GM18870 (cell line): ENCODE results near the gene SHBG.

Experiments
- ATAC-seq: cut with Tn5 transposase; IDR thresholded peaks from one replicate; pipeline ENCODE4 v1.9.1; 2021; ENCODE audit warnings: moderate library complexity; ENCODE audit not compliant: unreplicated experiment

SHBG gene

DNA sequence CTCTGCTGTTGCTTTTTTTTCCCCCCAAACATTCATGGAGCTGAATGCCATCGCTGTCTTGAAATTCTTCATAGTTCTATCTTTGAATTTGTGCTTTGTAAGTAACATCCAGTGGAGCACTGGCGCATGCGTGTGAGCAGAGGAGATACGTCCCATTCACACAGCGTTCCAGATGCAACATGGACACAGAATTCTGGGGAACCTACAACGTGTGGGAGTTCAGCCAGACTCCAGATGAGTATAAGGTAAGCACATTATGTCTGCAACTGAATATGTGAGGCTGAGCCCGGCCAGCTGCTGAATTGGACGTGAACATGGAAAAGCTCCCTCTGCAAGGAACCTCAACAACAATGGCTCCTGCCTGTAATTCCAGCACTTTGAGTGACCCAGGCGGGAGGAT is 16.5 kb downstream of the SHBG start:
- ATAC-seq: no peak

DNA sequence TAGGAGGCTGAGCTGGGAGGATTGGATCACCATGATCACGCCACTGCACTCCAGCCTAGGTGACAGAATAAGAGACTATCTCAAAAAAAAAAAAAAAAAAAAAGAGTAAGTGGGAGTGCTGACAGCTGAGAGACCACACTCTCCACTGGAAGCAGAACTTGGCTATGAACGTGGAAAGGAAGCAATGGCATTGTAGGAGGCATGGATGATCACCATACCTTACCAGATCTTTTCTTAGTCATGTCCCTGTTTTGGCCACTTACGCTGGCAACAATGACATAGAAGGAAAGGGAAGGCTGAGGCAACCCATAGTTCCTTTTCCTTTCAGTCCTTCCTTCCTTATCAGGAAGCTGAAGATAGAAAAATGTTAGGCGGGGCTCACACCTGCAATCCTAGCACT is 17.1 kb downstream of the SHBG start:
- no peak for ATAC-seq

DNA sequence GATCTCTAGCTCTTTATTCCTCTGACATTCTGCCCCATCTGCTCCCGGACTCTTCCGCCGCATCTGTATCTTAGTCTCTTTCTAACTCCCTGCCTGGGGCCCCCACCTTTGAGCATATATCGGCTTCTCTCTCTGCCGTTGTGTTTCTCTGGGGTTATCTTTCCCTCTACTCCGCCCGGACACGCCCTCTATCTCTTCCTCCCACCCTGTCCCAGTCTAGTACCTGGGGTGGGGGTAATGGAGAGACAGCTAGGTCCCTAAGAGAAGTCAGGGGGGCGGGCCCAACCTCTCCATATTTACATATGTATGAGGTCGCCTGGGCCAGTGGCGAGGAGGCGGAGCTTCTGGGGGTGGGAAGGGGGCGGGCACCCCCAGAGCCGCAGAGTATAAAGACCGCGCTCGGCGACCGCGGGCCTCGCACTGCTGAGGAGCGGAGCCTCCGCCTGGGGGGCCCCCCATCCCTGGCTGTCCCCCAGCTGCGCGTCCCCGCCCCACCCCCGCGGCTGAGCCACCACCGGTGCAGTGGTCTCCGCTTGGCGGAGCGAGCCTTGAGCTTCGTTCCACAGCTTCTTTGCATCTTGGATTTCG is 20.7 kb downstream of the SHBG start, which contains the start of gene ATP1B2:
TSS of gene ATP1B2 (plus strand) at position 418 of the 588 bp plus-strand sequence. CDS start 593 bp downstream, outside the sequence.
- no peak for ATAC-seq

DNA sequence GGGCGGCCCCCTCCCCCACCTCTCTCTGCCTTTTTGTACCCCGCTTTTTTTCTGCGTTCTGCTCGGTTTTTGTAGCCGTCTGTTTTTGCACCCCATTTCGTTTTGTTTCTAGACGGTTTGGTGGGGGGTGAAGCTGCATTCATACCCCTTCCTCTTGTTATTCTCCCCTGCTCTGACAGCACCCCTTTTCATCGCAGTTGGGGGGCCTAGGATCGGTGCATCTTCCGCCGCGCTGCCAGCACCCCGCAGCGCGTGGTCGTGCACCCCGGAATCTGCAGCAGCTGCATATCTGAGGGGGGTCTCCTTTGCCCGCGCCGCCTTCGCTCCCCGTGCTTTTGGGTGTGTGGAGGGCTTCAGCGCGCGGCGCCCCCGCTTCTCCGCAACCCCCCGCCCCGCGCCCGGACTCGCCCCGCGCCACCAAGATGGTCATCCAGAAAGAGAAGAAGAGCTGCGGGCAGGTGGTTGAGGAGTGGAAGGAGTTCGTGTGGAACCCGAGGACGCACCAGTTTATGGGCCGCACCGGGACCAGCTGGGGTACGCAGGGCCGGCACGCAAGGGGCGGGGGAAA is 21.2 kb downstream of the SHBG start:
- no peak for ATAC-seq

DNA sequence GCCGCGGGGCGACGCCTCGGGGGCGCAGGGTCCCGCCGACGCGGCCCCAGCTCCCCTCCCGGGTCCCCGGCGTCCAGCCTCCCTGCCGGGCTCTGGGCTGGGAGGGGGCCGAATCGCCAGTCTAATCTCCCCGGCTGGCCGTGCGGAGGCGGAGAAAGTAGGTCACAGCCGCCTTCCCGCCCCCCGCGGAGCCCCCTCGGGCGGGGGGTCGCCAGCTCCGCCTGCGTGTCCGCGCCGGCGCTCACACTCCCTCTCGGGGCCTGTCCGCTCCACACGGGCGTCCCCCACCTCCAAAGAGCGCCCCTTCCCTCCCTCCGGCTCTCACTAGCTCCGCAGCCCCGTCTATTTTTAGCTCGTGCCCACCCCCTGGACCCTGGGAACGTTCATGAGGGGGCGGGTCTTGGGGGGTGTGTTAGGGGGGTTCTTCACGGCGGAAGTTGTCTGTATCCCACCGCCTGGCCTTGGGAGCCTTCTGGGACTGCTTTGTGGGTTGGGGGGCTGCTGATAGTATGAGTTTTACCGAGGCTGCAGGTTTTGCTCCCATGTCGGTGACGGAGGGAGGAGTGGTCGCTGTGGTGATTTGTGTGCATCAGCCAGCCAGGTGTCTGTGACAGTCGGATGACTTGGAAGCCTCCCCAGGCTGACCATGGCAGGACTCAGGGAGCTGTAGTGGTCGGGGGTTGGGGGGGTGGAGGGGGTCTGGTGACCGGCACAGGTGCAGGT is 21.9 kb downstream of the SHBG start:
- ATAC-seq: no peak

DNA sequence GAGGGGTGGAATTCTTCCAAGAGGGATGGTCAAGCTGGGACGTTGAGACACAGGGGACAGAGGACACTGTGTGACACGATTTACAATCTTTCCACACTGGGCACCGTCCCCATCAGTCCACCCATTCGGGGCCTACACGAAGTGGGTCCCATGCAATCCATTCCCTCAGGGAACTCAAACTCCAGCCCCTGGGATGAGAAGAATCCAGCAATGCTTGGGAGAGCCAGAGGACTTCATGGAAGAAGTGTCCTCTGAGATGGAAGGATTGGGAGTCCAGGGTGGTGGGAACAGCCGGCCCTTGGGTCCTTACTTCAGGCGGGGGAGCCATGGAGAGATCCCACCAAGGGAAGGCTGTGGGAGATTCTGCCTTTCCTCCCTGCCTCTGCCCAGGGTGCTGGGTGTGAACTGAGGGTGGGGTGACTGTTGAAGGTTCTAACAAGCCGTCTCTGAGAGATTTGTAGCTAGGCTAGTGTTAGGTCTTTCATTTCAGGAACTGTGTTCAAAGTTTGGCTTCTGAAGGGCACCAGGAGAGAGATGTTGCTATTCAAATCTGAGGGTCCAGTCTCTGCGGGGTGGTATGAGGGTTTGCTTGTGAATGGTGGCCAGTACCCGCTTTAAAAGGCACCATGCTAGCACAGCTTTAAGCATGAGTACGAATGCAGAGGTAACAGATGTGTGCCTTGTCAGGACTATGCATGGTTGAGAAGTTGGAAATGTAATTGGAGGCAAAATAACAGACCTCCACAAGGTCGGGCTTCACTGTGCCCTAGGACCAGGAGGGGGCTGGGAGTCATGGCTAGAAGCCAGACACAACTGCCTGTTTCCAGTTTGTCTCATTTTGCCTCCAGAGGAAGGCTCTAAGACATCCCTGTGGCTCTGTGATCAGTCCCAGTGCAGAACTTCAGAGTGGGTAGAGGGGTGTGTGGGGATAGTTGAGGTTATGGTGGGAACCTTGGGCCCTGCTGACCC is 22.7 kb downstream of the SHBG start:
- no peak for ATAC-seq

DNA sequence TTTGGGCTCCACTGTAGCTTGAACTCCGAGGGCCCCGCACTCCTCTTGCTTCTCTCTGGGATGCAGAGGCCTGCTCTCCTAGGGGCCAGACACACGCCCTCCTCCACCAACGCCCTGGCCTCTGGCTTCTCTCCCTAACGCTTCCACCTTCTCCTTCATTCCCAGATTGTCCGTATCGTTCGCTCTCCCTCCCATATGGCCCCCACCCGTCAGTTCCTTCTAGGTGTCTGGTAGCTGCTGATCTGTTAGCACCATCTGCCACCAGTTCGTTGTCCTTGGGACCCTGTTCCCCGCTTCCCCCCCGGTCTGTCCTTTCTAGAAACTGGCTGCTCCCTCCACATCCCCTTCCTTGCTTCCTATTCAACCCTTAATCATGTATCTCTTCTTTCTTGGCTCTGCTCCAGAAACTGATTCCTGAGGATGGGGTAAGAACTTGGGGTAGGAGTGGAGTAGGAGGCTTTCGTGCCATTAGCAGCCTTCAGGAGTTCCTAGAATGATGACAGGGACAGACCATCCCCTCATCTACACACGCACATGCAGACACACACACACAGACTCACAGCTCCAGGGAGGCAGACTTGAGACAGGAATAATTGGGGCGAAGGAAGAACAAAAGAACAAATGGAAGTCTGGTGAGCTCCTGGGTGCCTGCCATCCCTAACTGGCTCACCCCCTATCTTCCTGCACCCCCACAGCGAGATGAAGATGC is 25.1 kb downstream of the SHBG start:
- ATAC-seq: no peak

DNA sequence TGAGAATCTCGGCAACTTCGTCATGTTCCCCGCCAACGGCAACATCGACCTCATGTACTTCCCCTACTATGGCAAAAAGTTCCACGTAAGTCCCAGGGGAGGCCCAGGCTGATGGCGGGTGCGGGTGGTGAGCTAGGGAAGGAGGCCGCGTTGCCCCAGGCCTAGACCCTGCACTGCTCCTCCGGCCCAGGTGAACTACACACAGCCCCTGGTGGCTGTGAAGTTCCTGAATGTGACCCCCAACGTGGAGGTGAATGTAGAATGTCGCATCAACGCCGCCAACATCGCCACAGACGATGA is 25.6 kb downstream of the SHBG start:
- no peak for ATAC-seq

DNA sequence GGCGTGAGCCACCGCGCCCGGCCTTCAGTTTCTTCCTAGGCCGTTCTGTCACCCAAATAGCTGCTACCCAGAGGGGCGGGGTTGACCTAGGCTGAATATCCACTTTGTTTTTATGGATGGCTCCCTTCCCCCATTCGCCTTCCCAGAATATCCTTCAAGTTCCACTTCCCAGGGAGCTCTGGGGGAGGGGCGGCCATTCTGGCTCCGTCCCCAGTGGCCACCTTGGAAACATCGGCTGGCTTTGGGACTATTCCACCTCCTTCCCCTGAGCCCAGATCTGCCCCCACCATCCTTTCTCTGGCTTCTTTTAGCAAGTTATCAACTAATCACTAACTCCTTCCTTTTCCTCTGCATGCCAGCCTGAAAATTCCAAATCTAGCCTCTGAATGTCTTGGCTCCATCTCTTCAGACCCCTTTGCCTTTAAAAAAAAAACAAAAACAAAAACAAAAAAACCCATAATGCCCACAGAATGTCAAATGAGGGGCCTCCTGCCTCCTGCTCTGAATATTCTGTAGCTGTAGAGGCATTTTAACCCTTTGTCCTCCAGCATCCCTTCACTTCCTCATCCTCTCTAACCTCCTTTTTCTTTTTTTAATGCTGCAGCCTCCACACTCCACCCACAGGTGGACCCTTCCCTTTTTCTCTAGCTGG is 27.1 kb downstream of the SHBG start:
- ATAC-seq: no peak

DNA sequence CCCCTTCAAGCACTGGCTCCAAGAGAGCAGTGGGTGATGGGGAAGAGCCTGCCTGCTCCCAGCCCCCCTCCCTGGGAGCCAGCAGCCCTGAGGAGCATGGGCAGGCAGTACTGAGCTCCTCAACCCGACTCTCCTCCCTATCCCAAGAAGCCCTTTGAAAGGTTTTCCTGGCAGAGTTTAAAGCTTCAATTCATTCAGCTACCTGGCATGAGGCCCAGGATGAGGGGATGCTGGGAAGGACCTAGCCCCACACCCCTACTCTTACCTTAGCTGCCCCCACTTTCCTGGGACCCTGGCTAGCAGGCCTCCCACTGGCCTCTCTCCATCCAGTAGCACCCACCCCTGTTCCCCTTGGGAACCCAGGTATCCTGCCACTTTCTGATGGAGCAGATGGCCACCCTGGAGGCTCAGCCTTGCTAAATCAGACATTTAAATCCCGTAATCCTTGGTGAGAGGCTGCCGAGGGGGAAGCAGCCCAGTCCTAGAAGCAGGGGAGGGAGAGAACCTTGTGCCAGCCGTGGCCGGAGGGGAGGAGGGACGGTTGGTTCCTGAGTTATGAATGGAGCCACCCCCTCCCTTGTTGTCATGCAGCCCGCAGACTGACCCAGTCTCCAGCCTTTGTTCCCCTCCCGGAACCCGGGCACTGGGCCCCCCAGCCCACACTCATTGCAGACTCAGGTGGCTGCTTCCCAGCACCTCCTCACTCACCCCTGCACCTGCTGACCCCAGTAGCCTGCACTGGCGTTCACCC is 37.9 kb downstream of the SHBG start:
- ATAC-seq: no peak

DNA sequence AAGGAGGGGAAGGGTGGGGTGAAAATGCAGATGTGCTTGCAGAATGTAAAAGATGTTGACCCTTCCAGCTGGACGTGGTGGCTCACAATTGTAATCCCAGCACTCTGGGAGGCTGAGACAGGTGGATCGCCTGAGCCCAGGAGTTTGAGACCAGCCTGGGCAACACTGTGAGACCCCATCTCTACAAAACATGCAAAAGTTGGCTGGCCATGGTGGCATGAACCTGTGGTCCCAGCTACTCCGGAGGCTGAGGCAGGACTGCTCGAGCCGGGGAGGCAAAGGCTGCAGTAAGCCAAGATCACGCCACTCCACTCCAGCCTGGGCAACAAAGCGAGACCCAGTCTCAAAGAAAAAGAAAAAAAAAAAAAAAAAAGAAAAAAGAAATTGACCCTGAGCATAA is 38.5 kb downstream of the SHBG start:
- ATAC-seq: no peak

DNA sequence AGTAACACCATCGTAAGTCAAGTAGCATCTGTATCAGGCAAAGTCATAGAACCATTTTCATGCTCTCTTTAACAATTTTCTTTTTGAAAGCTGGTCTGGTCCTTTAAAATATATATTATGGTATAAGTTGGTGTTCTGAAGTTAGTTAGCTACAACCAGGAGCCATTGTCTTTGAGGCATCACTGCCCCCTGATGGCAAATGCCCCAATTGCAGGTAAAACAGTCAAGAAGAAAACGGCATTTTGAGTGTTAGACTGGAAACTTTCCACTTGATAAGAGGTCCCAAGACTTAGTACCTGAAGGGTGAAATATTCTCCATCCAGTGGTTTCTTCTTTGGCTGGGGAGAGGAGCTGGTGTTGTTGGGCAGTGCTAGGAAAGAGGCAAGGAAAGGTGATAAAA is 43.3 kb downstream of the SHBG start:
- no peak for ATAC-seq

DNA sequence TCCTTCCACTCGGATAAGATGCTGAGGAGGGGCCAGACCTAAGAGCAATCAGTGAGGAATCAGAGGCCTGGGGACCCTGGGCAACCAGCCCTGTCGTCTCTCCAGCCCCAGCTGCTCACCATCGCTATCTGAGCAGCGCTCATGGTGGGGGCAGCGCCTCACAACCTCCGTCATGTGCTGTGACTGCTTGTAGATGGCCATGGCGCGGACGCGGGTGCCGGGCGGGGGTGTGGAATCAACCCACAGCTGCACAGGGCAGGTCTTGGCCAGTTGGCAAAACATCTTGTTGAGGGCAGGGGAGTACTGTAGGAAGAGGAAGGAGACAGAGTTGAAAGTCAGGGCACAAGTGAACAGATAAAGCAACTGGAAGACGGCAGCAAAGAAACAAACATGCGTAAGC is 45.0 kb downstream of the SHBG start:
- no peak for ATAC-seq

DNA sequence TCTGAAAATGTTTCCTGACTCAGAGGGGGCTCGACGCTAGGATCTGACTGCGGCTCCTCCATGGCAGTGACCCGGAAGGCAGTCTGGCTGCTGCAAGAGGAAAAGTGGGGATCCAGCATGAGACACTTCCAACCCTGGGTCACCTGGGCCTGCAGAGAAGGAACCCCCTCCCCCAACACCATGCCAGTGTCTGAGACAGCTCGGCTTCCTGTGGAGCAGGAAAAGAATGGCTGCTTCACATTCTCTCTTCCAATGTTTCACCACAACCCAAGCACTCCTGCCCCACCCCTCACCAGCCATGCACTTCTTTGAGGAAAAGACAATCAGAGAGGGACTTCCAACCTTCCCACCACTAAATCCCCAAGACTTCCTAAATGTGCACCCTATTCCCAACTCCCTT is 46.6 kb downstream of the SHBG start:
- no peak for ATAC-seq

DNA sequence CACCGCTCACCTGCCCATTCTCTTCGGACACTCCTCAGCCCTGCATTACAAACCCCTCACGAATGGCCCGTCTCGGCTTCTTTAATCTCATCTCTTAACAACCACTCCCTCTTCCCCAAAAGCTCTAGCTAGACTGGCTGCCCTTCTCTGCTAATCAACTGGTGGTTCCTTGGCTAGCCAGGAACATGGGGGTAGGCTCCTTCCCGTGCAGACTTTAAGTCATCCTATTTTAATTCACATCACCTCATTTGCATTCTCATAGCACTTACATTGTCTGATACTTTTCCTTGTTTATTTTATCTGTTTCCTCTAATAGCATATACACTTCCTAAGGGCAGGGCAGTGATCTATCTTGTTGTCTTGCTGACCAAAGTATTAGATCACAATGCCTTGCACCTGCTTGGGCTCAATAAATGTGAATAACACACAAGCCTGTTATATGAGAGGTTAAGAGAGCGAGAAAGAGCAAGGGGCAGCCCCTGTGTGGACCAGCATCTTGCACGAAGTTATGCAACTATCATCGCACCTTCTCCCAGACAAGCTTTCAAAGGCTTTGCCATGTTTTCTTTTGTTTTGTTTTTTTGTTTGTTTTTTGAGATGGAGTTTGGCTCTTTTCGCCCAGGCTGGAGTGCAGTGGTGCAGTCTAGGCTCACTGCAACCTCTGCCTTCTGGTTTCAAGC is 47.6 kb downstream of the SHBG start:
- no peak for ATAC-seq
